Measurements from ENCODE around the gene PRKRA. TPM values are rescaled to one million over a fixed set of nuclear protein-coding genes. Genes with fewer than 3 reads are reported as not detected.

Gene PRKRA
- total and polyA plus RNA-seq, 2 of the 13 experiments (the other 11 are each of a cell fraction or from before 2014, with no cell fraction given) = 53.1 to 74.7 TPM

- no peak for TF ChIP-seq SIN3A (IDR thresholded peaks at IDR 0.05; ENCODE audit: borderline replicate concordance, low read depth, low read length)
- TF ChIP-seq MAF1 (CRISPR knock-in tag; IDR thresholded peaks at IDR 0.05; ENCODE audit: borderline replicate concordance) = no peak
- no peak for TF ChIP-seq RBFOX2 (IDR thresholded peaks at IDR 0.05; ENCODE audit: low read depth, low read length)
- no peak for TF ChIP-seq ZBTB8A (CRISPR knock-in tag; IDR thresholded peaks at IDR 0.05; ENCODE audit: borderline replicate concordance, low read depth)
- TF ChIP-seq GABPA (IDR thresholded peaks at IDR 0.05; ENCODE audit: low read depth, low read length) = no peak
- TF ChIP-seq GABPA (CRISPR knock-in tag; IDR thresholded peaks at IDR 0.05; ENCODE audit: low read depth) = peak; percentile 55; the same call in 1 of the 2 replicates
- no peak for TF ChIP-seq SNAI1 (CRISPR knock-in tag; IDR thresholded peaks at IDR 0.05; ENCODE audit: borderline replicate concordance)
- TF ChIP-seq TCF7L2 (IDR thresholded peaks at IDR 0.05; ENCODE audit: low read depth, low read length) = no peak
- no peak for TF ChIP-seq ZUFSP (CRISPR knock-in tag; IDR thresholded peaks at IDR 0.05; ENCODE audit: borderline replicate concordance)
- TF ChIP-seq KAT7 (CRISPR knock-in tag; IDR thresholded peaks at IDR 0.05; ENCODE audit: borderline replicate concordance) = no peak
Measured at GRCh38 chr2:178469219-178469849, 18.4 kb upstream of the PRKRA start (continued).

GRCh38 chr2:178457390-178457886 is 6.5 kb upstream of the PRKRA start:
- Histone ChIP-seq H3K27me3 (ENCODE audit: control insufficient read depth in 1 of 2, insufficient read depth in 2 of 2, low read length in 2 of 2) (no peaks in the 10 kb centered on the region), H3K36me3 (replicated peaks in 1 of 2; ENCODE audit: control insufficient read depth in 1 of 2, insufficient read depth in 2 of 2, low read length in 2 of 2) (no peaks in the 10 kb centered on the region), H3K4me2 (ENCODE audit: low read depth, low read length) (no peak overlapping the region), H3K4me3 (replicated peaks in 1 of 3; ENCODE audit: insufficient read depth in 1 of 3, low read depth in 2 of 3, low read length in 3 of 3) (no peak overlapping the region), H3K9me3 (ENCODE audit: low read length) (no peaks in the 10 kb centered on the region), H3K4me1 (ENCODE audit: insufficient read depth, low read length) (no peaks in the 10 kb centered on the region), H3K9ac (ENCODE audit: insufficient read depth, low read depth, low read length) (no peak overlapping the region), H4K20me1 (ENCODE audit: insufficient read depth, low read length) (no peaks in the 10 kb centered on the region), H3K27ac (ENCODE audit: extremely low read length, insufficient read depth, low read length) (no peak overlapping the region), H2AFZ (ENCODE audit: low read length) (no peak overlapping the region), H3K79me2 (ENCODE audit: insufficient read depth, low read length) (no peaks in the 10 kb centered on the region)
- 57% methylated on average over 11 of the region's 11 CpGs for WGBS (ENCODE audit: low lambda C conversion rate)
- TF ChIP-seq MEIS2 (CRISPR knock-in tag; IDR thresholded peaks at IDR 0.05) = no peak
- TF ChIP-seq E2F5 (CRISPR knock-in tag; conservative IDR thresholded peaks at IDR 0.05) = no peak
- TF ChIP-seq ZFP90 (CRISPR knock-in tag; IDR thresholded peaks at IDR 0.05; ENCODE audit: borderline replicate concordance) = peak; percentile 73; the same call in 1 of the 2 replicates
- in situ Hi-C loops (cut with HindIII; ENCODE audit: extremely low pct_ligation_motif_present, low pct_unique_long_range_greater_than_20kb) = no loop called here
- DNase-seq (ENCODE audit: low spot score) (no peak), ATAC-seq (no peak), FAIRE-seq (no peak)
- POLR2A ChIA-PET = no interaction called here
- intact Hi-C loops (cut with micrococcal nuclease; ENCODE audit: unreplicated experiment) = loop anchor here (10.0 kb wide), 1 partner anchor 457 kb away; no protein-coding TSS in a partner anchor
- BruUV-seq (replicated peaks) = no TSS peak
- CTCF ChIA-PET (ENCODE audit: low intra/inter-chr PET ratio, low total read pairs) = no interaction called here
